GM19455 (cell line): ENCODE measurements around the gene GALNT14.
"Not testable (repeated sequence)": the region's sequence is repeated elsewhere in the genome, so short reads cannot be mapped to it uniquely, and the experiment has no call there.

ENCODE experiments used
- ATAC-seq: cut with Tn5 transposase; IDR thresholded peaks from one replicate; pipeline ENCODE4 v1.9.1; 2021; ENCODE audit not compliant: unreplicated experiment

GALNT14 gene, protein sequence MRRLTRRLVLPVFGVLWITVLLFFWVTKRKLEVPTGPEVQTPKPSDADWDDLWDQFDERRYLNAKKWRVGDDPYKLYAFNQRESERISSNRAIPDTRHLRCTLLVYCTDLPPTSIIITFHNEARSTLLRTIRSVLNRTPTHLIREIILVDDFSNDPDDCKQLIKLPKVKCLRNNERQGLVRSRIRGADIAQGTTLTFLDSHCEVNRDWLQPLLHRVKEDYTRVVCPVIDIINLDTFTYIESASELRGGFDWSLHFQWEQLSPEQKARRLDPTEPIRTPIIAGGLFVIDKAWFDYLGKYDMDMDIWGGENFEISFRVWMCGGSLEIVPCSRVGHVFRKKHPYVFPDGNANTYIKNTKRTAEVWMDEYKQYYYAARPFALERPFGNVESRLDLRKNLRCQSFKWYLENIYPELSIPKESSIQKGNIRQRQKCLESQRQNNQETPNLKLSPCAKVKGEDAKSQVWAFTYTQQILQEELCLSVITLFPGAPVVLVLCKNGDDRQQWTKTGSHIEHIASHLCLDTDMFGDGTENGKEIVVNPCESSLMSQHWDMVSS

DNA sequence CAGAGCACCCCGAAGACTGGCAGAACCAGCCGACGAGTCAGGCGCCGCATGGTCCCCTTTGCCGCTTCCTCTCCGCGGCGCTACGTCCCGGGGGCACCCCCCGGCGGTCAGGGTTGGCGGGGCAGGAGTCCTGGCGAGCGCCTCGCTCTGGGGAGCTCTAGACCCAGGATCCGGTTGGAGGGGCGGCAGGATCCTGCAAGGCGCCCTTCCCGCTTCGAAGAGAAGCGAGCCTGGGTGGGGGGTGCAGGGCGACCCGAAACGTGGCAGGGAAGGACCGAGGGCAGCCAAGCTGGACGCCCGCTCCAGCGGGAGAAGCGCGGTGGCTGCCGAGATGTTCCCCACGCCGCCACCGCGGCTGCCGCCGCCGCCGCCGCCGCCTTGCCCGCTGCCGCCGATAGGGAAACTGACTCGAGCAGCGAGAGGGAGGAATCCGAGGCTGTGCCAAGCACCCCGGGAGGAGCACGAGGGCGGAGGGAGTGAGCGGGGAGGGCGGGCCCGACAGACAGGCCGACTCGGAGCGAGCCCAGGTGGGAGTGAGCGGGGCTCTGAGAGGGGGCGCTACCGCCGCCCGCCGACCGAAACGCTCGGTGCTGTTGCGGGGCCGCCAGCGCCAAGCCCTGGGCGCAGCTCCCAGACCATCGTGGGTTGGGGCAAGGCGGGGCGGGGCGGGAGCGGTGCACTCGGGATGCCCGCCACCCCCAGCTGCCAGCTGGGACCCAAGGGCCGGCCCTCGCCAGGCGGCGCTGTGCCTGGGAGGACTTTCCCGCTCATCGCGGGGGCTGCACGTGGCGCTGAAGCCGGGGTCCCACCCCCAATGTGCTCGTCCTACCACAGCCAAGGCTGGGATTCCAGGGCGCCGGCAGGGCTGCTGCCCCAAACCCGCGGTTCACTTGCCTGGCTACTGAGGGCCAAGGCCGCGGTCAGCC is at the start of gene GALNT14:
Gene GALNT14 (minus strand): TSS at position 404 of the 926 bp plus-strand sequence. CDS start 354 bp downstream, at position 50.
- ATAC-seq = no peak

DNA sequence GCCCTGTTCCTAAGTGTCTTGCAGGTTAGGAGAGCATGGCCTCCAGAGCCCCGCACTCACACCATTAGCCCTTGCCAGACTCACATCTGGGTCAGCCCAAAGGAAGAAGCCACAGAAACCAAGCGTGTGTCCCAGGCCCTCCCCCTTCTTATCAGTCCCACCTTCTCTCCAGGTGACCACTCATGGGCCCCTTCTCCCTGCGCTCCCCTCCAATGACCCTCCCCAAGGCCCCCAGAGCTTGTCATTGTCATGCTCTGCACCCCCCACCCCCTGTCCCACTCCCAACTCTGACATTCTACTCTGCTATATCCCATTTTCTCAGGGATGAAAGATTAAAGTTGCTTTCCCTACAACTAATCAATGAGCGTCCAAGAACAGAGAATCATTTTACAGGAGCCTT is 48.9 kb upstream of the GALNT14 start:
- no peak for ATAC-seq

DNA sequence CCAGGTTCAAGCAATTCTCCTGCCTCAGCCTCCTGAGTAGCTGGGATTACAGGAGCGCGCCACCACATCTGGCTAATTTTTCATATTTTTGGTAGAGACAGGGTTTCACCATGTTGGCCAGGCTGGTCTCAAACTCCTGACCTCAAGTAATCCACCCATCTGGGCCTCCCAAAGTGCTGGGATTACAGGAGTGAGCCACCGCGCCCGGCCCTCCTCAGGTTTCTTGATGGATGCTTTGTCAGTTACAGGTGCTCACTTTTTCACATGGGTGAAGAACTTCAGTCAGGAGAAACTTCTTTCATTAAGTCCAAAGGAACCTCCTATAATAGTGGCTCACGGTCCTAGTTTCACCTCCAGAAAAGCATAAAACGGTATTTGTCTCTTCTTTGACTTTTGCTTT is 45.7 kb upstream of the GALNT14 start:
- not testable (repeated sequence) for ATAC-seq

DNA sequence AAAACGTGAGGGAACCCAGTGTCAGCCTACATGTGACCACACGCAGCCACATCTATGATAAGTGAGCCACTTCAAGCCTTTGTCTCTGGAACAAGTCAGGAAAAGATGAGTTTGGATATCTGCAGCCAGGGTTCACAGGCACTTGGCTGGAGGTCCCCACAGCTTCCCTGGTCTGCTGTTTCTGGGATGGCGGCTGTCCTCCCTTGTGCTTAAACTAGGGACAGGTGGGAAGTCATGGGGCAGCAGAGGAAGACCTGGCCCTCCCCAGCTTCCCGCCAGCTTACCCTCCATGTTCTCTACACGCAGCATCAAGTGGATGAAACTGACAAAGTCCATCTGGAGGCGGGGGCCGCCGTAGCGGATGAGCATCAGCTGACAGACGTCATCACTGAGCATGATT is 38.5 kb upstream of the GALNT14 start:
- ATAC-seq = no peak

DNA sequence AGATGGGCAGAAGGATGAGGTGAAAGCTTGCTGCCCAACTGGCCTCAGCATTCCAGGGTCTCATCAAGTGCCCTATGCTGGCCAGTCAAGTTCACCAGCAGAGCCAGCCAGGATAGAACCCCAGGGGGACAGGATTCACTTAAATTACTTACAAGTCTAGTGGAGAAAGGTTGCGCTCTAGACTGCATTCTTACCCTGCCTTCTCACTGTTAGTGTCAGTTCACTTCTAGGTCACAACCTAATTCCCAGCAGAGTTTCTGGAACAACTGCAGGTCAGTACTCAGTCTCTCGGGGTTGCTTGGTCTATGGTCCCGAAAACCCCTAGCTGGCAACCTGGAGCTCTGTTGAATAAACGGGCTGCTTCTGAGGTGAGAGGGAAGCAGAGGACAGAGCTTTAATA is 32.9 kb upstream of the GALNT14 start:
- ATAC-seq = no peak

DNA sequence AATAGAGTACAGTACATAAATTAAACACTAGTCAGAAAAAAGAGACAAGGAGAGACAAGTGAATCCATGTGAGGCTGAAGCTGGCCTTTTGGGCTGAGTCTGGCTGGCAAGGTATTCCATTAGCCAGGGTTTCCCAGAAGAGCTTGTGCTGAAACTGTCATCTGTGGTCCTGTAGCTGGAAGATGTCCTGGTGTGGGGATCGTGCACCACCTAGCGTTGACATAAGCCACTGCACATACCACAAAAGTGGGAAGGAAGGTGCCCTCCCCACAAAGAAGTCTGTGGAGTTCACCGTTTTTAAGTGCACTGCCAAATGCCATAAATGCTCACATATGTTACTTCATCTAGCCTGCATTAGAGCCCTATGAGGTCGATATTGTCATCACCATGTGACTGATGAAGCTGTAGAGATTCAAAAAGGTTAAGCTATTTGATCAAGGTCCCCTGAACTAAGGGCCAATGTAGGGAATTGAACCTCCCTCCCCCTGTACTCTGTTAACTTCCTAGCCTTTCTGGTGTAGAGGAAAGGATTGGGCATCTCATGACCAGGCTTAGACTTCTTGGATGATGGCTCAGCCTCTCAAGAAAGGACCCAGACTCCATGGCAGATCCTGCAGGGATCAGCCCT is 31.9 kb upstream of the GALNT14 start:
- ATAC-seq = peak; percentile 68

DNA sequence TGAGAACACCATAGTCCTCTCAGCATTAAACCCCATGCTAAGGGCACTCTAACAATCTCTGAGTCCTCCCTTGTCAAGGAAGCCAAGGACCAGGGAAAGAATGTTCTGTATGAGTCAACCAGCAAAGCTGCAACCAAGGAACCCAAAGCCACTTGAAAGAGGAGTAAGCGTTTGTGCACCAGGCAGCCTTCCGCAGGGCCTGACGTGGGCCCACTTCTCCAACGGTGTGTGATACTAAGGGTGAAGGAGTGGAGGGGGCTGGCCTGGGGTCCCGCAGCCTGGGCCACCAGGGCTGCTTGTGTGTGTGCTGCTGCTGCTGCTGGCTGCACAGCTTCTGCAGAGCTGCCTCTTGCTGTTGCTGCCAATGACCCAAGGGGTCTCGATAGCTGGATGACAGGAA is 30.1 kb upstream of the GALNT14 start:
- ATAC-seq = no peak

DNA sequence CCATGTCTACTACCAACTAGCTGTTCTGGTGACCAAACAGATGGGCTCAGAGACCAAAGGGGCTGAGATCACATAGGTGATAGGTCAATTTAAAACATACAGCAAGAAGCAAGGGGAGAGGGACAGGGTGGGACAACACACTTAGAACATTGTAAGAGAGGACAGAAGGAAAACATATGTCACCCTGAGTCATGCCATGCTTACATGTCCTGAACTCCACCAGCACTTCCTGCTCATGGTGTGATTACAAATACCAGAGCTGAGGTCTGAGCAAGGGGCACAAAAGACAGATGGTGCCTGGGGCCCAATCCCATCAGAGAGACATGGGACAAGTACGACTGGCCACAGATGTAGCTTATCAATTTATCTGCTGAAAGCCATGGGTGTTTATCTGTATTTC is 28.7 kb upstream of the GALNT14 start:
- ATAC-seq = no peak

DNA sequence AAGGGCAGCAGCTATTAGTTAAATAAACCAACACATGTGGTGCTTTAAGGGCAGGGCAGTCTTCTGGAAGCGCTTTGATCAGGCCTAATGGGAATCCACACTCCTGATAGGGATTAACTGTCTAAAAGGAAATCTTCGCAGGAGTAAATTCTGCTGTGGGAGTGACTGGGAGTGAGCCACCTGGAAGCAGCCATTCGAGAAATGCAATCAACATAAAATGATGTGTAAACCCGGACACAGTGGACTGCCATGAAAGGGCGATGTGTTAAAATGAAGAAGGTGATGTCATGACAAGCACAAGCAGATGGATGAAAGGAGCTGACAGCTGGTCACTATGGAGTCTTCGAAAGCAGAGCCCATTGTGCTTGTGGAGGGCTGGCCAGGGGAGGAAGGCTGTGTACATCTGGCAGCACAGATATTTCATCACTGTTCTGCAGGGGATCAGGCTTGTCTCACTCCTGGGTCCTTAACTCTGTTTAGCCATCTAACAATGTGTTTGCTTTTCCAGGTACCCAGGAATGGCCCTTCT is 24.8 kb upstream of the GALNT14 start:
- ATAC-seq = no peak

DNA sequence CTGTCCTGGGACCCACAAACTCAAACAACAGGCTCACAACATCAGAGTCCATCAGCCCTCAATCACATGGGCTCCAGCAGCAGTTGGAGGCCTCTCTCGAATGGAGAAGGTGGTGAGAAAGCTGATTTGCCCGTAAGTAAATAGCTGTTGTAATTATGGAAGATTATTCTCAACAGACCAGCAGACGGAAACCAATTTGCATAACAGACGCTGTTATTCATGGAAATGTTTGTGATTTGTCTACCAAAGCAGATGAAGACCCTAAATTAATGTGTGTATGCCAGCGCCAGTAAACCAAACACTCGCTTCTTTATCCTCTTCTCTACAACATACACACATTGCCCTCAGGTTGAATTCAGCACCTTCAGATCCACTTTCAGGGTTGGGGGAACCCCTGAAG is 23.4 kb upstream of the GALNT14 start:
- no peak for ATAC-seq

DNA sequence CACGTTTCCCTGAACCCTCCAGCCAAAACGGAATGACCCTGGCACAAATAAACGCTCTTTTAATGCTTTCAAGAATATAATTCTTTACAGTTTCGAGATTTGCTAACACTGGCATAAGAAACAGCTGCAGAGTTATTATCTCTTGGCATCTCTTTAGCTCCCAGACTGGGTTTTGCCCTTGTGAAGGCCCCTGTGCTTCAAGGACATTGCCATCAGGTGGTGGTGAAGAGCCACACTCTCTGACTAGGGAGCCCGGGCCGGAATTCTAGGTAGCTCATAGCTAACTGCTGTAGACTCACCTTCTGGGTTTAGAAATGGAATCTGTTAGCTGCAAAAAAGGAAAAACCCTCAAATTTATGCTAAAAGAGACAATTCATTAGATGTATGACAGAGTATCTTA is 13.3 kb upstream of the GALNT14 start:
- ATAC-seq = no peak

DNA sequence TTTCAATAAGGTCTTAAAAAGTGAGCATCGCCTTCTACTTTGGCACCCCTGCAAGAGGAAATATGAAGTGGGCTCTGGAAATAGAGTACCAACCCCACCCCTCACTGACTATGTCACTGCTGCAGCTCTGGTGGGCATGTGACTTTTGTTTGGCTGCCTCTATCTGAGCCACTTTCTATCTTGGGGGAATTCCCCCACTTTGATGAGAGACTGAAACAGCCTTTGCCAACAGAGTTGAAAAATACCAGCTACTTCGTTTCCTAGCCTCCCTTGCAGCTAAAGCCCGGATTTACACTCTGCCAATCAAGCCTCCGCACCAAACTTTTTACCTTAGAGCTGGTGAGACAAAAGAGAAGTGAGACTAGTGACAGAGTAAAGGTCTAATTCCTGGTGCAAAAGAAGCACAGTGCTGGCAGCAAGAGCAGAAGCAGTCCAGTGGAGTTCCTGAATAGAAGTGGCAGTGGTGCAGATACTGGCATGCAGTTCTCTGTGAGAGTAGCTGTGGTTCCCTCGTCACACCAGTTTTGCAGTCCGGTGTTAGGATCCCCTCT is 12.0 kb upstream of the GALNT14 start:
- ATAC-seq = no peak

DNA sequence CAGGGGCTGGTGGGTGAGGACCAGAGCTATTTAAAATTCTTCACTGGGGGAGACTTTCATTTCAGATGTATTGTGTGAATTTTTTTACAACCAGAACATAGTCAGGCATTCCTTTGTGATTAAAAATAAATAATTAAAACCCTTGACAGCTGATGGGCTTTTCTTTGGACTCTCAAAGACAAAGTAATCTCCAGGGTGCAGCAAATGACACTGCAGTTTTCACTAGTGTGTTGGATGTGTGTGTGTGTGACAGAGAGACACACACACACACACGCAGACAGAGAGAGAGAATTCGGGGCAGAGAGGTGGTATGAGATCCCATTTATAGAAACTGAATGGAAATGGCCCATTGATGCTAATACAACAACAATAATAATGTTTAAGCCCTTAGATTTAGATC is 10.3 kb upstream of the GALNT14 start:
- no peak for ATAC-seq

DNA sequence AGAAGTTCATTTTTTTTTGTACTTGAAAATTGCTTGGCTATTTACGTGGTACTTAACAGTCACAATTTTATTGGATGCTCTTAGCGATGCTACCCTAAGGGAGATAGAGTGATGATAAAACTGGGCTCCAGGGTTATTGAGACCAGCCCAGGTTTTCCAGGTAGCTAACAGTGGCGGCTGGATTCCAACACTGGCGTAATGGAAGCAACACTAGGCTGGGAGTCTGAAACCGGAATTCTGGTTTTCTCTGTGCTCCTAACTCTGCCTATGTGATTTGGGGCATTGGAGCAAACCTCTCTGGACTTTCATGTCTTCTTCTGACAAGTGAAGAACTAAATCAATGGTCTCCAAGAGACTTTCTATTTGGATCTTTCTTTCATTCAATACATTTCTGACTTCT is 9.4 kb upstream of the GALNT14 start:
- no peak for ATAC-seq

DNA sequence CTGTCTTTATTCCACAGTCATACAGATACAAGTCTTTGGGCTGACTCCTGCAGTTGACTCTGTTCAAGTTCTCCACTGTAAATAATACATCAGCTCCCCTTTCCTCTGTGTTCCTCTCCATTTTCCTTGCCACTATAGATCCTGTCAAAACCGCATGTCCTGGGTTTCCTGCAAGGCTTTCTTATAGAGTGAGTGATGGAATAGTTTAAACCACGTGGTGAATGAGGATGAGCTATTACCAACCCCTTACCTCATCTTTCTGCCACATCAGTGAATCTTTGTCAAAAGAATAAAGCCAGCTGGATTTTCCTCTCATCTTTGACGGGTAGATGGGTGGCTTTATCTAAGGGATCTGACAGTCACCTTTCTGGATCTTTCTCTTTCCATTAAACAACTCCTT is 3.9 kb upstream of the GALNT14 start:
- no peak for ATAC-seq

DNA sequence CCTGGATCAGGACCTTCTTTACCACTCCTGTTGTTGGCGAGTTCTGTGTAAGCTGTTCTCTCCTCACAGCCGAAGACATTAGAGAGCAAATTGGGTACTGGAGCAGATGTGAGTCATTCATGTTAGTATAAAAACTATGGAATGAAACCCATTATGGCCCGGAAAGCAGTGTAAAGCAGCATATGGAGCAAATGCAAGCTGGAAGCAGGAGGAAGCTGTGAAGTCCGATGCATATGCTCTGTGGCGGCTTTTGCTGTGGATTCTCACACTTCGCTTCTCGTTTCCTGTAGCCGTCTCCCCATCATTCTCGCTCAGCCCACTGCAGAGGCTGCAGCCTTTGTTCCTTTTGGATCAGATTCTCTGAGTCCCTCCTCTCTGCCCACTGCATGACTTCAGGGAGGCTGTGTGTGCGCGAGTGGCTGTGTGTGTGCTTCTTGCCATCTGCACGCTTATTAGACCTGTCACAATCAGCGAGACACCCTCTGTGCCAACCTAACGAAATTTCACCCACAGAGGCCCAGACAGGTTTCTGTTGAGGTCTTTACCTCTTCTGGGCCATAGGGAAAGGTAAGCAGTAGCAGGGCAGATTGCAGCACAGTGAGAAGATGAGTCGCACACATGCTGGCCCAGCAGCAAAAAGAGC is 3.3 kb upstream of the GALNT14 start:
- no peak for ATAC-seq

DNA sequence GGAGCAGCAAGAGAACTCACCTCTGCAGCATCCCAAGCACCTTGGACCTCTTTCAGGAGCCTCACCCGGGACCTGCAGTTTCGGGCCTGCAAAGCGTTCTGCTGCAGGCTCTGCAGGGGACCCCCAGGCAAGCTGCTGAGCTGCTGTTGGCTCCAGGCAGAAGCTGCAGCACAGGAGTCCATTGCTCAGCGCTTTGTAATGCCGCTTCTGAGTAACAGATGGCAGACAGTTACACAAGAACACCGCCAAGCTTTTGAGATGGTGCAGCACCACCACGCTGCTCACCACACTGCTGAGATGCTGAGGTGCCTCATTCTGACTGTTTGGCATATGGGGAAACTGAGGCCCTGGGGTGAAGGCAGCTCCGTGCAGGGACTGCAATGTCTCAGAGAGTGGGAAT is 1.9 kb upstream of the GALNT14 start:
- no peak for ATAC-seq

DNA sequence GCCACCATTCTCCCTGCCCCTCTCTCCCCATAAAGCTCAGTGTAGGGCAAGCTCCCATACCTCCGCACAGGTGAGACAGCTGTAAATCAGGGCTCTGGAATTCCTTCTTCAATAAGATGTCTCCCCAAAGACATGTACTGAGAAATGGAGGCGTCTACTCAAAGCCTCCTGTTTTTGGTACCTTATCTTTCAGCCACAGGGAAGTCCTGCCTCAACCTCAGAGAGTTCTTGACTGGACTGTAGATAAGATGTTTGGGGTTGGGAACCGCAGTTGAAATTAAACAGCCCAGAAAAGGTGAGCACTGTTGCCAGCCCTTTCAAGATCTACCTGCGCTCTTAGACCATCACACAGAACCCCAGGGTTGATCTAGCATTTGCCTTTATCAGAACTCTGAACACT is 1.4 kb upstream of the GALNT14 start:
- no peak for ATAC-seq

DNA sequence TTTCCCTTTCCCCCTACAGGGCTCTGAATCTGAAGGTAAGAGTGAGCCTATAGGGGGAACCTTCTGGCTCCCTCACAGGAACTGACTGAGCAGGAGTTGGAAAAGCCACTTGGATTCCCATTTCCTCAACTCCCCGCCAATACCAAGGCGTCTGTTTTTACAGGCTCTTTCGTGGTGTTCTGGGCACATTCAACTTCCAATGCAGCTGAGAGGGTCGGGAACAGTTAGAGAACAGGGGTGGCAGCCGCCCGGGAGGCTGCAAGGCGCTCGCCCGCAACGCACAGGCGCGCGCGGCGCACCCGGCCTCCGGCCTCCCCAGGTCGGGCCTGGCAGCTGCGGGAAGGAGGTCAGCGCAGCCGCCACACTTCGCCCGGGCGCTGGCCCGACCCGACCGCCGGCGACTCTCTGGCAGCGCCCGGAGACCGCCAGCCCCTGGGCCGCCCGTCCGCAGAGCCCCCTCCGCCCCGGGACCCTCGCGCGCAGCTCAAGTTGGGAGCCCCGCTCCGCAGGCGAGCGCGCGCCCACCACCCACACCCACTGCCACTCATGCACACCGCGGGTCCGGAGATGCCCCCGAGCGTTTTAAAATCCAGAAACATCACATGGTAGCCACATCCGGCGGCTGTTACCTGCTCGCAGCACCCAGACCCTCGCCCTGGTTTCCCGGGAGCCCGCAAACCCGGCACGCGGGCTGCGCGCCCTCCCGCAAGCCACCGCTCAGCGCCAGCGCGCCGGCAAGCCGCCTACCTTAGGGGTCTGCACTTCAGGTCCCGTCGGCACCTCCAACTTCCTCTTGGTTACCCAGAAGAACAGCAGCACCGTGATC is 816 bp downstream of the GALNT14 start:
- no peak for ATAC-seq
